ENCODE results near the gene BASP1.

Gene BASP1

DNA sequence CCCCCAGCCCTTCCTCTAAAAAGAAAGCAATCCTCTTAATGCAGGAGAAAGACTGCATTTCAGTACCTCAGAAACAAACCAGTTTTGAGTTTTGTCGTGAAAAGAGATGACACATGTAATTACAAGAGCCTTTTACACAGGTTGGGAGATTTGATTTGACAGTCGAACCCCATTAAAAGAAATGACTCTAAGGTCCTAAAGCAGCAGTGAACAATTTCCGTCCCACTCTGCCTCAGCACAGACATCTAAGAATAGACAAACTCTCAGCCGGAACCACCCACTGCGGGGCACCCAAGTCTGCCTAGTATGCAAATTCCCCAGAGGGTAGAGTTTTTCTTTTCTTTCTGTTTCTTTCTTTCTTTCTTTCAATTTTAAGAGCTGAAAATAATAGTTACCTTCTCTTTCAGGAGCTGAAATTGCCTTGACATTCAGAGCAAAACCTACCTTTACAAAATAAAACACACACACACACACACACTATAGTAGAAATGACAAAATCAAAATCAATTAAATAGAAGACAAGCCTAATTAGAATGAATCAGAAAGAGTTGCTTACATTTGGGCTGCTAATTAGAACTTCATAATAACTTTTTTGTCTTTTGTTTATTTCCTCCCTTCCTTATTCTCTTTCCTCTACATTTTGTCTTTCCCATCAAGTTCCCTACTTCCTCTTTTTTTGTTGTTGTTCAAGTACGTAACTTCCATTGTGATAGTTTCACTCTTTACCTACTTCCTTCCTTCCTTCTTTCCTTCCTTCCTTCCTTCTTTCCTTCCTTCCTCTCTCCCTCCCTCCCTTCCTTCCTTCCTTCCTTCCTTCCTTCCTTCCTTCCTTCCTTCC is 65.1 kb downstream of the BASP1 start:
- Histone ChIP-seq H3K36me3 (ENCODE audit: control insufficient read depth in 2 of 2, insufficient read depth in 1 of 2, low read length in 2 of 2) (peaks cover 2 to 6% of the 10 kb centered on the region in 2 experiments), H3K27ac (ENCODE audit: extremely low read depth, low read depth, low read length) (no peak overlapping the region), H3K4me1 (ENCODE audit: control insufficient read depth, insufficient read depth, low read length) (peaks cover 3% of the 10 kb centered on the region; the same call in 1 of the 2 replicates), H3K9me3 (ENCODE audit: control insufficient read depth, insufficient read depth, low read depth, low read length) (no peaks in the 10 kb centered on the region; the same call in 1 of the 2 replicates), H3K4me3 (ENCODE audit: low read depth, low read length) (no peak overlapping the region)
- no peak for TF ChIP-seq TRIM28 (IDR thresholded peaks at IDR 0.05; ENCODE audit: borderline replicate concordance, low read length)
- peak; percentile 97 for TF ChIP-seq ZNF366 (tag by site-specific recombination; conservative IDR thresholded peaks at IDR 0.05)
- ChIA-PET POLR2A (no interaction called here), CTCF (interaction anchor here (0.6 to 1.6 kb wide), 4 partner anchors 67 to 364 kb away, joined by 3 to 6 read pairs (median 4); no protein-coding TSS in a partner anchor)

DNA sequence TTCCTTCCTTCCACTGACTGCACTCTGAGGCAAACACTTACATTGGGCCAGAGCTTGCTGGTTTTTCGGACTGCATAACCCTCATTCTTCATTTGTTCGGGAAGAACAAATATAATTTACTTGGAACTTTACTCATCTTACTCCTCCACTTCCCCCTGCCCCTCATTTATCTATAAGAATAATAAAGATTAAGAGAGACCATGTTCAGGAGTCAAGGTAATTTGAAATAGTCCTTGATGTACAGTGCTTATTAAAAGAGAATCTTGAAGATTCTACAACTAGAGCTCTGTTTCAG is 65.6 kb downstream of the BASP1 start:
- CTCF ChIA-PET, result interaction anchor here (0.6 kb wide), 3 partner anchors 83 to 363 kb away, joined by 3 to 6 read pairs (median 5); no protein-coding TSS in a partner anchor
- Histone ChIP-seq H3K27ac (ENCODE audit: extremely low read depth, low read depth, low read length) (no peak overlapping the region), H3K4me3 (ENCODE audit: low read depth, low read length) (no peak overlapping the region), H3K4me1 (ENCODE audit: control insufficient read depth, insufficient read depth, low read length) (peaks cover 3% of the 10 kb centered on the region; the same call in 1 of the 2 replicates), H3K9me3 (ENCODE audit: control insufficient read depth, insufficient read depth, low read depth, low read length) (no peaks in the 10 kb centered on the region; the same call in 1 of the 2 replicates), H3K36me3 (ENCODE audit: control insufficient read depth in 2 of 2, insufficient read depth in 1 of 2, low read length in 2 of 2) (no peaks in the 10 kb centered on the region; a peak in 2 of 3 replicates)
- POLR2A ChIA-PET, result no interaction called here
- TF ChIP-seq, protein P1, sequence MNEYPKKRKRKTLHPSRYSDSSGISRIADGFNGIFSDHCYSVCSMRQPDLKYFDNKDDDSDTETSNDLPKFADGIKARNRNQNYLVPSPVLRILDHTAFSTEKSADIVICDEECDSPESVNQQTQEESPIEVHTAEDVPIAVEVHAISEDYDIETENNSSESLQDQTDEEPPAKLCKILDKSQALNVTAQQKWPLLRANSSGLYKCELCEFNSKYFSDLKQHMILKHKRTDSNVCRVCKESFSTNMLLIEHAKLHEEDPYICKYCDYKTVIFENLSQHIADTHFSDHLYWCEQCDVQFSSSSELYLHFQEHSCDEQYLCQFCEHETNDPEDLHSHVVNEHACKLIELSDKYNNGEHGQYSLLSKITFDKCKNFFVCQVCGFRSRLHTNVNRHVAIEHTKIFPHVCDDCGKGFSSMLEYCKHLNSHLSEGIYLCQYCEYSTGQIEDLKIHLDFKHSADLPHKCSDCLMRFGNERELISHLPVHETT (tag by site-specific recombination; IDR thresholded peaks at IDR 0.05), result no peak
- TF ChIP-seq ZXDB (tag by site-specific recombination; IDR thresholded peaks at IDR 0.05) (no peak), ZNF23 (tag by site-specific recombination; IDR thresholded peaks at IDR 0.05; ENCODE audit: borderline replicate concordance) (no peak), ZNF792 (tag by site-specific recombination; IDR thresholded peaks at IDR 0.05) (no peak), ZNF292 (tag by site-specific recombination; IDR thresholded peaks at IDR 0.05; ENCODE audit: borderline replicate concordance, low read depth) (no peak), ZNF530 (tag by site-specific recombination; IDR thresholded peaks at IDR 0.05; ENCODE audit: low read depth) (no peak), ZNF660 (tag by site-specific recombination; IDR thresholded peaks at IDR 0.05) (no peak), SETDB1 (IDR thresholded peaks at IDR 0.05; ENCODE audit: insufficient read length, low read length) (no peak), ZNF549 (tag by site-specific recombination; IDR thresholded peaks at IDR 0.05) (no peak), YY2 (tag by site-specific recombination; IDR thresholded peaks at IDR 0.05) (no peak), ZNF121 (tag by site-specific recombination; IDR thresholded peaks at IDR 0.05) (no peak), ZNF791 (tag by site-specific recombination; IDR thresholded peaks at IDR 0.05) (no peak), ZNF175 (tag by site-specific recombination; IDR thresholded peaks at IDR 0.05) (no peak), SCRT2 (tag by site-specific recombination; IDR thresholded peaks at IDR 0.05) (no peak), ZNF157 (tag by site-specific recombination; IDR thresholded peaks at IDR 0.05) (no peak), ZNF843 (tag by site-specific recombination; IDR thresholded peaks at IDR 0.05) (no peak), ZNF473 (tag by site-specific recombination; IDR thresholded peaks at IDR 0.05) (no peak), GLI4 (tag by site-specific recombination; IDR thresholded peaks at IDR 0.05) (no peak), ZNF391 (tag by site-specific recombination; IDR thresholded peaks at IDR 0.05; ENCODE audit: borderline replicate concordance, low read depth) (no peak)
- TF ChIP-seq, protein P2, sequence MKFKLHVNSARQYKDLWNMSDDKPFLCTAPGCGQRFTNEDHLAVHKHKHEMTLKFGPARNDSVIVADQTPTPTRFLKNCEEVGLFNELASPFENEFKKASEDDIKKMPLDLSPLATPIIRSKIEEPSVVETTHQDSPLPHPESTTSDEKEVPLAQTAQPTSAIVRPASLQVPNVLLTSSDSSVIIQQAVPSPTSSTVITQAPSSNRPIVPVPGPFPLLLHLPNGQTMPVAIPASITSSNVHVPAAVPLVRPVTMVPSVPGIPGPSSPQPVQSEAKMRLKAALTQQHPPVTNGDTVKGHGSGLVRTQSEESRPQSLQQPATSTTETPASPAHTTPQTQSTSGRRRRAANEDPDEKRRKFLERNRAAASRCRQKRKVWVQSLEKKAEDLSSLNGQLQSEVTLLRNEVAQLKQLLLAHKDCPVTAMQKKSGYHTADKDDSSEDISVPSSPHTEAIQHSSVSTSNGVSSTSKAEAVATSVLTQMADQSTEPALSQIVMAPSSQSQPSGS (tag by site-specific recombination; IDR thresholded peaks at IDR 0.05; ENCODE audit: low read depth), result no peak

Measured in HEK293 (cell line).